CD4-positive, alpha-beta T cell treated with Interleukin-12 subunit alpha and Interleukin-12 subunit beta, for 1 hour (primary cell): ENCODE data around the gene RCAN2.

ENCODE experiments used
- DNase-seq: peaks from one replicate; pipeline ENCODE4 v3.0.0-alpha.2; 2020

The RCAN2 gene

GRCh38 chr6:46329568-46329967, 161.7 kb downstream of the RCAN2 start:
- no peak for DNase-seq

DNA sequence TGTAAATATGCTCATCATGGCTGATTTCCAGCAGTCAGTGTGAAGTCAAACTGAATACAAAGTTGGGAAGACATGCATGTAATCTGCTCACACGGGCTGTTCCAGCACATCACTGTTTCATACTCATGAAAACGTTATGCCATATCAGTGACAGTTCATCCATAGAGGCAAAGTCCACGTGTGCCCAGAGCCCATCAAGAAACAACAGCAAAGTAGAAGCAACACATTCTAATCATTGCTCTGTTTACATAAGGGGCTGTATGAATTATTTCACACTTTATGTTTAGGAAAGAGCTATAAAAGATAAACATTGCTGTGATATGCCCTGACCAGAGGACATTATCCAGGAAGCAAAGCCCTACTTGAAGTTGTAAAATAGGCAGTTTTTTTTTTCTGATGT, 163.5 kb downstream of the RCAN2 start:
- DNase-seq: no peak

- DNase-seq: peak; percentile 18
Observed at GRCh38 chr6:46325561-46326530, 165.4 kb downstream of the RCAN2 start.

DNA sequence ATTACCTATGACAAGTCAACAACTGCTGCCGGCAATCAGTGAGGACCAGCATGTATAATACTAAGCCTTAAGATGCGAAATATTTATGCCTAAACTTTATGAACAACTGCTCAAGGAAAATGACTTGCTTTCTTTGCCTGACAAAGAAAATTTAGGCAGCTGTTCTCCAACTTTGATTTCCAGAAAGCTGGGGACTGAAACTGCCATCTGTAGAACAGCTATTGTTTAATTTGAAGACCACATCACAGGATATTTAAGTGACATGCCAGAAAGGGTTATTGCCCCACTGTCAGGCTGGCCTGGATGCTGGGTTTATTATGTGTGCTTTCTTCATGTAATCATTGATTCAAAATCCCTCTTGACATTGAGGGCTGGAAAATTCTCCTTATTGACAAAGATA, 166.5 kb downstream of the RCAN2 start:
- no peak for DNase-seq

DNA sequence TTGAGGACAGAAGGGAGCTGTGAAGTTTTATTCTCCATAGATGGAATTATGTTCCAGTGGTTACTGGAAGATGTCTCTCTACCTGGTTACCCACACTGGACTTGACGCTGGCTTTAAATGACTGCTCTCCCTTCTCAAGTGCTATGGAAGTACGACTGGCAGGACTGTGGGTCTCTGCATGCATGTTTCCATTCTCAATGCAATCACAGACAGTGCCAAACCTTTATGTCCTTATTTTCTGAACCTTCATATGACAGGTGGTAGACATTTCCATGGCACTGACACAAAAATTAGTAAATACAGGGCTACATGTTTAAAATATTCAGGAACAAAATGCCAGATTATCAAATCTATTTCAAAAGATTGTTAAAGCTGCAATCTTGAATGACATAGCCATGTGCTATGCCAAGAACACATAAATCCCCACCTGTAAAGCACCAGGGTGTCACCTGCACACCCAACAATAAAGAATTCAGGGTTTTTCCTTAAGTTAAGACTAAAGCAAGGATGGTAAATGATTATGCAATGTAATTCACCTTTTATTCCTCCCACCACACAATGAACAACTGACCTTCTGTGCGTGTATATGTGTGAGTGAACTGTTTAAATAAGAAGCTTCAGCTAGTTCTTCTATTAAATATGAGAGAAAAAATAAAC, 167.2 kb downstream of the RCAN2 start:
- no peak for DNase-seq

GRCh38 chr6:46323312-46323965, 167.8 kb downstream of the RCAN2 start:
- no peak for DNase-seq

GRCh38 chr6:46320505-46320904, 170.7 kb downstream of the RCAN2 start:
- no peak for DNase-seq

- no peak for DNase-seq
Observed at GRCh38 chr6:46315589-46315988, 175.7 kb downstream of the RCAN2 start.

GRCh38 chr6:46312654-46313053, 178.6 kb downstream of the RCAN2 start:
- no peak for DNase-seq

- no peak for DNase-seq
Observed at GRCh38 chr6:46310196-46310595, 181.1 kb downstream of the RCAN2 start.

DNA sequence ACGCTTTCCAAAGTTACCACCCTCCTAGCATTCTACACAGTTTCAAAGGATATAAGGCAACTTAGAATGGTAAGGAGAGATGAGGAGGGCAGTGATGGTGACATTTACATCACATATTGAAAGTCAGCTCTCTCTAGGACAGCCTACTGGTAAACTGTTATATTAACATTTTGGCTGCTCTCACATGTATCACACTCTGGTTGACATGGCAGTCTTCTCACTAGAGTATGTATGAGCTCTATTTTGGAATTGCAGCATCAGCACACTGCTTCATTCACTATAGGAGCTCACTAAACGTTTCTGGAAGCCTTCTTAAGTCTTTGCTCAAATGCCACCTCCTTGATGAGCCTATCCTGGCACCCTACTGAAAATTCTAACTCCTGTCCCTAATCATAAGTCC, 184.8 kb downstream of the RCAN2 start:
- DNase-seq: no peak

- DNase-seq: no peak
Observed at GRCh38 chr6:46305833-46306232, 185.4 kb downstream of the RCAN2 start.

GRCh38 chr6:46305236-46305635, 186.0 kb downstream of the RCAN2 start:
- DNase-seq: no peak

DNA sequence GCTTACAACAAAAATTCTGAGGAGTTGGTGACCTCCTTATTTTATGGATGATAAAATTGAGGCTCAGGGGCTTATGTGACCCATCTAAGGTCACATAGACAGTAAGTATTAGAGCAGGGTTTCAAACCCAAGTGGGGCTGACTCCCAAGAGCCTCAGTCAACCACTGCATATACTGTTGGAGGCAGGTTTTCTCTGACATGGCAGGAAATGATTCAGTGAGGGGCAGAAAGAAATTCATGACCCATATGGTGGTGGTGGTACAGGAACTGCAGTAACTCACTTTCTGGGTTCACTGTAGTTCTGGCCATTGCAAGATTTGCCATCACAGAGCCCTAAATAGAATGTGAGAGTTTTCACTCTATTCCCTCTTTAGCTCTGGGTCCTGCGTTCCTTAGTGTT, 188.4 kb downstream of the RCAN2 start:
- no peak for DNase-seq

DNA sequence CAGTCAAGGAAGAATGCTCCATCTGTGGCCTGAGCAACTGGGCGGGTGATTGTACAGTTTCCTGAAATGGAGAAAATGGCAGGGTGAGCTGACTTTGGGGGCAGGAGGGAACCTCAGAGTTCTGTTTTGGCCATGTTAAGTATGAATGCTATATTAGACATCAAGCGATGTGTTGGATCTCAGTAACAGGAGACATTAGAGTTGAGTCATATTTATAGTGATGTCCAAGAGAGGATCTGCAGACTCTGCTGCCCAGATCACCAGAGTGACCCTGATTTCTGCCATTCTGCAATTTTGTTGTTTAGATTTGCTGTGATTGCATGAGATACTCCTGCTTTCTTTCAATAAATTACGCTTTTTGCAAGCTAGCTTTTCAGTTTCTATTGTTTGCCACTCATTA, 189.1 kb downstream of the RCAN2 start:
- DNase-seq: no peak

DNA sequence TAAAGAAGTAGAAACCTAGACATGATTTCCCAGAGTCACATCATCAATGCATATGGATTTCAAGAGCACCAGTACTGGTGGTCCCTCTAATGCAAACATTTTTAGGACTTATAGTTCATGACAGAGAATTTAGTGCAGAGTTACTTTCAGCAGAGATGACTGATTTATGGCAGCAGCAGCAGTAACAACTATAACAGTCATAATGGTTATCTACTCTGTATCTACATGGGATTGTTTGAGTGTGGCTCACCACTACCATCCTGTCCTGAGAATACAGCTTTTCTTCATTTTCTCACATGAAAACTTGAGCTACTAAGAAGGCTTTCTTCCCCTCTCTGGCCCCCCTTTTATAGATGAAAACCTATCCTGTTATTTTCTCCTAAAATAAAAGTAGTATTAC, 192.0 kb downstream of the RCAN2 start:
- DNase-seq: no peak

DNA sequence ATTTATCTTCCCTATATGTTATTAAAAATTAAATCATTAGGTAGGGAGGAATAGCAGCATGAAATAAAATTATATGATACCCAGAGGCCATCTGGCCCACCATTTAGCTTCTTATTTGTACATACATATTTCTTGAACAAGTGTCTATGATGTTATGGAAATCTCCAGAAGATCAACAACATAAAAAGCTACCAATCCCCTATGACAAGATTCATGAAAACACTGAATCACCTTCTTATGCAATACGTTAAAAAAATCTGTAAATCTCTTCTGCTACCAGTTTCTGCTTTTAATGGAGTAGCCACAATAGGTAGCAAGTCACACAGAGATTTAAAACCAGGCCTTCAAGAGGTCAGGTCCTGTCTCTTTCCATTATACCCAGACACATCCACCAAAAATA, 194.7 kb downstream of the RCAN2 start:
- no peak for DNase-seq

DNA sequence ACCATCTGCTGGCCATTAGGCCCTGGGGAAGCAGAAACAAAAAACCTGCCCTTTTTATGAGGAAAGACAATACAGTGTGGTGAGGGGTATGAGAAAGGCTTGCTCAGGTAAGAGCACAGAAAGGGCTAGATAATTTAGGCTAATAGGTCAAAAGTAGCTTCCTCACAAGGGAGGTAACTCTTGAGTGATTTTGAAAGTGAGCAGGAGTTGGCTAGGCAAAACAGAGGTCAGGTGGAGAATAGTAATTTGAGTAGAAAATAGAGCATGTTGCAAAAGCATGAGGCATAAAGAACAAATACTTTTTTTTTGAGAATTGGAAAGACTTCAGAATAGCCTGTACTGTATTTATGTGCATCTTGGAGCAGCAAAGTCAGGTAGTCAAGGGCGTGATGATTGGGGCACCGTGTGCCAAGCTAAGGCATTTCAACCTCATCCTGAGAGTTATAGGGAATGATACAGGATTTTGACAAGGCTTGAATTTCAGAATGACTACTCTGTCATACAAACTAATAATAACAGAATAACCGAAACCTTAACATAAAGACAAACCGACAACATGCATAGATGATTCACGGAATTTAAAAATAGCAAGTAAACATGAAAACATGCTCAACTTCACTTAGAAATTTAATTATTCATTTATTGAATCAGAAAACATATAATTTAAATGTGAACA, 197.5 kb downstream of the RCAN2 start:
- no peak for DNase-seq

DNA sequence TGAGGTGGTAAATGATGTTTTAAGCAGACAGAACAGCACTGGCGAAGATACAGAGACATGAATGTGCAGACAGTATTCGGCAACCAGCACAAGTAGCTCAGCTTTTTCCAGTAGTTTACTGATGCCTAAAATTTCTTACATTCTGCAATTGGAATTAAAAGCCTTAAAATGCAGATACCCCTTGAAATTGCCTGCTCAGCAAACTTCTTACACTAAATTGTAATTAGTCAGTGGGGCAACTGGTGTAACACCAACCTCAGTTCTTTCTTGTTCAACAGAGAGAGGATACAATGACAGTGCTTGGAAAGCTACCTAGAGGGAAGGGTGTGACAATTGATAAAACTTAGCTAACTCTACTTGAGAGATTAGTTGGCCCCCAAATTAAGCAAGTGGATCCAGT, 199.4 kb downstream of the RCAN2 start:
- DNase-seq: no peak

GRCh38 chr6:46291275-46291633, 200.0 kb downstream of the RCAN2 start:
- DNase-seq: no peak

GRCh38 chr6:46290421-46291274, 200.6 kb downstream of the RCAN2 start:
- no peak for DNase-seq

DNA sequence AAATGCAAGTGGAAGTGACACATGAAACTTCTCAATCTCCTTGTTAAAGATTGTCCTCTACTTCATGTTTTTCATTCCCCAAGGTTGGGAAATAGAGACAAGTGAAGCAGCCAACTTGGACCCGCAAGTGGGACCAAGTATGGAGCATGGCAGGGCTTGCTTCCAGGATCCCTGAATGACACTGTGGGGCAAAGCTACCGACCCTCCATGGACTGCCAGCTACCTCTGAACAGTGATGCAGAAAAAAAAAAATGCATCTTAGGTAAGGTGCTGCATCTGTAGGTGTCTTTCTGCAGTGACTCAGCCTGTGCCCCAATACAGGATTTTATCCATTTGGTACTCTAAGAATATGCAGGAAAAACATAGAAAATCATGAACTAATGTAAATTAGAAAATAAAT, 201.4 kb downstream of the RCAN2 start:
- DNase-seq: no peak
